GM19099 (cell line): Measurements from ENCODE around the gene BET1L.

Source experiments
- POLR2A ChIP-seq: IDR thresholded peaks from 3 replicates; pipeline ENCODE4 v1.6.1; 2011; ENCODE audit warnings: low read depth; ENCODE audit not compliant: insufficient read length; ENCODE audit errors: extremely low read depth

The BET1L gene

DNA sequence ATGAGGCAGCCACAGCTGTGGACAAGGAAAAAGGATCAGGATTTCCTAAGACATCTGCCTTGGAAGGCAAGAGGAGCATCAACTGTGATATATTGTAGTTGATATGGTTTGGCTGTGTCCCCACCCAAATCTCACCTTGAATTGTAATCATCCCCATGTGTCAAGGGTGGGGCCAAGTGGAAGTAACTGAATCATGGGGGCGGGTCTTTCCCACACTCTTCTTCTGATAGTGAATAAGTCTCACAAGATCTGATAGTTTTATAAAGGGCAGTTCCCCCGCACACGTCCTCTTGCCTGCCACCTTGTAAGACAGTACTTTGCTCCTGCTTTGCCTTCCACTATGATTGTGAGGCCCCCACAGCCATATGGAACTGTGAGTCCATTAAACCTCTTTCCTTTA lies 10.5 kb upstream of the BET1L start:
- TF ChIP-seq POLR2A, result no peak

DNA sequence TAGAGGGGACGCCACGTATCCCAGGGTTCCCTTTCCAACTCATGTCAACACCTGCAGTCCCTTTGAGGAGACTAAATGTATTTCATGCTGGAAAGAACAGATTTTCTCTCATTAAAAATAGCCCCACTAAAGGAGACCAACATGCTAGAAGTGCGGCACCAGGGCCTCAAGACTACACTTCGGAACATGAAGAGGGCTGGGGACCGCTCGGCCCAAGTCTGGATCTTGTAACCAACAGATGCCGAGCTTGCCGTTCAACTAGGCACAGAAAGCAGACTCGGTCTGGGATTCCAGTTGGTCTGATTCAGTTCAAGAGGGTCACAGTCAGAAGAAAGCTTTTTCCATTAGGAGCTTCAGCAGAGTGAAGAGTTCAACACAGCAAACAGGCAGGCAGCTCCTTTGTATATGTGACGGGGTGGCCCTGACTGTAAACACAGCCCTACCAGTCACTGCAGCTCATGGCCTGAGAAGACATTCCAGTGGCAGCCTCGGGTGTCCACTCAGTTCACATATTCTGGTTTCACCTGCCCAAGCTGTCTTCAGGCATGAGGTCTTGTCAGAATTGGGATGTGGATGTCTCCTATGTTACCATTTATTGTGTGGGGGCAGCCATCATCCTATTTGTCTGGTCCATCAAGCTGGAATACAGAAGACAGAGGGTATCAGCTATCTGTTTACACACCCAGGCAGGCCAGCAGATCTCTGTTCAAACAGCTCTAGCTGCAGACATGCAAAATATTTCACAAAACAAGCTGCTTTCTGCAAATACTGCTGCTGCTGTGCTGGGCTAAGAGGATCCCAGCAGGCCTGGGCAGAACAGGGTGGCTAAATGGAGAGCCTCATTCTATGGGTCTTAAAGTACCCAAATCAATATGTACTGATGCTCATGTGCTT lies 9.1 kb upstream of the BET1L start:
- TF ChIP-seq POLR2A, result peak; percentile 6

DNA sequence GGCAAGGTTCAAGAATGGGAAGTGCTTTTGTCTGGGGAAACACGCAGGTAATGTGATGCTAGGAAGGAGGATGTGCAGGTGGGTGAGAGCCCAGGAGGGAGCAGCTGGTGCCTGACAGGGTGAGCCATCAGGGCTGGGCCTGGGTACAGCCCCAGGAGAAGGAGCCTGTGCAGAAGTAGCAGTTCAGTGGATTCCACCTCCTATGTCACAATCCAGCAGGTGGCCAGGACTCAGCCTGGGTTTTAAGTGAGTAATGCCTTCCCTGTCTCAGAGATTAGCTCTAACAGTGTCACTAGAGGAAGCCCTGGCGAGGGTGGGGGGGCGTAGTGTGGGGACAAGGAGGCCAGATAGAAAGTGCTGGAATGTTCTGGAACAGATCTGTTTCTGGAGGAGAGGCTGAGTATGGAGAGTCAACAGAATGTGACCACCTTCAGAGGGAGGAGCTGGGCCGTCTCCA lies 8.4 kb upstream of the BET1L start:
- peak; percentile 13 for TF ChIP-seq POLR2A

DNA sequence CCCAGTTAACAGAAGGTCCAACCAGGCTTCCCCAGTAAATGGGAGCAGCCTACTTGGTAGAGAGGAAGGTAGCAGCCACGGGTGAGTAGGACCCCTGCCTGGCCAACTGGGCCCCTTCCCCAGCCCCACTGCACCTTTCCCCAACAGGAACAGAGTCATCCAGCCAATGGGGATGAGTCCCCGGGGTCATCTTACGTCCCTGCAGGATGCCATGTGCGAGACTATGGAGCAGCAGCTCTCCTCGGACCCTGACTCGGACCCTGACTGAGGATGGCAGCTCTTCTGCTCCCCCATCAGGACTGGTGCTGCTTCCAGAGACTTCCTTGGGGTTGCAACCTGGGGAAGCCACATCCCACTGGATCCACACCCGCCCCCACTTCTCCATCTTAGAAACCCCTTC lies 6.9 kb upstream of the BET1L start:
- TF ChIP-seq POLR2A, result no peak

DNA sequence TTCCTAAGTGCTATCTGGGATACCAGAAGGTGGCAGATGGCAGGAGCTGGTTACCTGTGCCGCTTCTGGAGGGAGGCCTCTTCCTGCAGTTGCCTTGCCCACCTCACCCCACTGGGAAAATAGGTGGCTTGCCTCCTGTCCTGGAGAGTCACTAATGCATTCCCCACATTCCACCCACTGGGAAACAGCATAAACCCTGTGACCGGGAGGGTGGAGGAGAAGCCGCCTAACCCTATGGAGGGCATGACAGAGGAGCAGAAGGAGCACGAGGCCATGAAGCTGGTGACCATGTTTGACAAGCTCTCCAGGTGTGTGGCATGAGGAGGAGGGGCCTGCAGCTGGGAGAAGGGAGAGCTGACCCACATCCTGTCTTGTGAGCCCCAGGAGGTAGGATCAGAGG lies 5.9 kb upstream of the BET1L start:
- TF ChIP-seq POLR2A, result no peak

DNA sequence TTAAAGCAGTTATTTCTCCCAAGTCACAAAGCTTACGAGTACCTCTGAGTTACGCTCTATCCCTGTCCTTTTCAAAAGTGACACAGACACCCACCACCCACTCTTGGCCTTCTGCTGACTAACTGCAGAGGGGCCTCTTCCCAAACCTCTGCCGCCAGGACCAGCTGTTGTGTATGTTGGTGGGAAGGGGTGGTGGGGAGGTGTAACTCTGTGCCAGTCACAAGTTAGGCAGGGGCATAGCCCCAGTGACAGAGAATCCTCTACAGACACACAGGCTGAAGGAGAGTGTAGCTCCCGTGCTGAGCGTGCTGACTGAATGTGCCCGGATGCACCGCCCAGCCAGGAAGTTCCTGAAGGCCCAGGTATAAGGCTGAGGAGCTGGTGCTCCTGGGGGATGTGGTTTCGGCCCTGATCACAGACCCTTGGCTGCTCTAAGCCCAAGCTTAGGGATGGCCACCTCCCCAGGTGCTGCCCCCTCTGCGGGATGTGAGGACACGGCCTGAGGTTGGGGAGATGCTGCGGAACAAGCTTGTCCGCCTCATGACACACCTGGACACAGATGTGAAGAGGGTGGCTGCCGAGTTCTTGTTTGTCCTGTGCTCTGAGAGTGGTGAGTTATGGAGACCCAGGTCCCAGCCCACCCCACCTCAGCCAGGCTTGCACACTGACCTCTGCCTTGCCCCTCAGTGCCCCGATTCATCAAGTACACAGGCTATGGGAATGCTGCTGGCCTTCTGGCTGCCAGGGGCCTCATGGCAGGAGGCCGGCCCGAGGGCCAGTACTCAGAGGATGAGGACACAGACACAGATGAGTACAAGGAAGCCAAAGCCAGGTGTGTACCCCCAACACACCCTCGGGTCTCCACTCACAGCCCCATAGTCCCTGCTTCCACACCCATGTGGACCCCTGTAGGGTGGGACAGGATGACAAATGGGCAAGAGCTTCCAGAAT lies 5.2 kb upstream of the BET1L start:
- no peak for TF ChIP-seq POLR2A

DNA sequence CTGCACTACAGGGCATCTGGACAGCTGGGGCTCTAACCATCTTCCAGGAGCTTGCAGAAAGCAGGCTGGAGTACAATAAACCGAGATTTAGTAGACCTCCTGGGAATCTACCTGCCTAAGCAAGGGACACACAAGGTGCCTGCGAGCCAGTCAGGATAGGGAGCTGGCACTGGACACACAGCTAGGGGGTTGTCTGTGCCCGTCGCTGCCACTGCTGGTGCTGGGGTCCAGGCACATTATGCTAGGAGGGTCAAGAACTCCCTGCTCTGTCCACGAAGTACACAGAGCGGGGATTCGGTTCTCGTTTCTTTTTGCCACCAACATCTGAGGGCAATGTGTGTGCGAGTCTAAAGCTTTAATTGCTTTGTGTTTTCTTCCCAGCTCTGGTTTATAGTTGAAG lies 4.5 kb upstream of the BET1L start:
- no peak for TF ChIP-seq POLR2A

DNA sequence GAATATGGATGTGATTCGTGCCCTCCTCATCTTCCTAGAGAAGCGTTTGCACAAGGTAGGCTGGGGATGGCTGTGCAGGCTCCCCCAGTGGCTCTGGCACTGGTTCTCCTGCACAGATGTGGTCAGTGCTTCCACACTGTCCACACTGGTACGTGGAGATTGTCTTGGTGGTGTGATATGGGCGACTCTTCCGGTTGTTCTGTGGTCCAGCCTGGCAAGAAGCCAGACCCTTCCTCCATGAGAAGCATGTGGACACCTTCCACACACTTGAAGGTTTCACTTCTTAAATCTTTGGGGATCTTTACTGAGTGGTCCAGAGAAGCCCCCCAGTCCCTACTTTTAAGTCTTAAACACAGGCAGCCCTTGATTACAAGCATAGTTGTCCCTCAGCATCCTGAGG lies 4.1 kb upstream of the BET1L start:
- no peak for TF ChIP-seq POLR2A

DNA sequence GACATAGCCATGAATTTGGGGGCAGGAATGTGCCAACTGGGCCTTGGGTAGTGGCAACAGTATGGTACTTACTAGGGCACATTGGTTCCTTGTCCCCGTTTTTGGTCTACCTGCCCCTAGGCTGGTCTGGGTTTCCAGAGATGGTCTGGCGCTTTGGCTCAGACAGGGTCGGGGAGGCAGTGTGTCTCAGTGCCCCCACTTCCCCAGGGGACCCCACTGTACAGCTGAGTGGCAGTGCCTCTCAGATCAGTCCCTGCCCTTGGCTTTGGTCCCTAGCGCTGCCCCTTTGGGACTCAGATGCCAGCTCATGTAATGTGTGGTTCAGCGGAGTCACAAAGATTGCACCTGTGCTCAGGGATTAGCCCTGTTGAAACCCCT lies 3.6 kb upstream of the BET1L start:
- TF ChIP-seq POLR2A, result no peak

DNA sequence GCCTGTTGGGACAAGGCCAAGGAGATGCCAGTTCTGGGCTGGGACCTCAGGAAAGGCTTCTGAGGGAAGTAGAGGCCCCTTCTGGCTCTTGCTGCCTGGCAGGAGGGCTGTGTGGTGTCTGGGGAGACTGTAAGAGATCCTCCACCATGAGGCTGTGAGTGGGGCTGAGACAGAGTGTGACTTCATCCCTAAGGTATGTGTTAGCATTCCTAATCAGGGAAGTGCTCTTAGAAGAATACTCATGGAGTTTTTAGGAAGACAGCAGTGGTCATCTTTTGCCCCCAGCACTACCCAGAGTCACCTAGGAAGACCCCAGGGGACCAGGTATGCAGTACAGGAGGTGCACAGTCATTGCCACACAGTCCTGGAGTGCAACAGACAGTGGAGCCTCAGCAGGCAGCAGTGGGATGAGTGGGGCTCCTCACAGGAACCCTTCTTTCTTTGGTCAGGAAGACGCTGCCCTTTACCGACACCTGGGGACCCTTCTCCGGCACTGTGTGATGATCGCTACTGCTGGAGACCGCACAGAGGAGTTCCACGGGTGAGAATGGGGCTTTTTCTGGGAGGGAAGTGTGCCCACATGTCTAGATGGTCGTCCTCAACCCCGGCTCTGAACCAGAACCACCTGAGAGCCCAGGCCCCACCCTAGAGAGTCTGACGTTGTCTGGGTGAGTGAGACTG lies 3.1 kb upstream of the BET1L start:
- TF ChIP-seq POLR2A, result no peak

DNA sequence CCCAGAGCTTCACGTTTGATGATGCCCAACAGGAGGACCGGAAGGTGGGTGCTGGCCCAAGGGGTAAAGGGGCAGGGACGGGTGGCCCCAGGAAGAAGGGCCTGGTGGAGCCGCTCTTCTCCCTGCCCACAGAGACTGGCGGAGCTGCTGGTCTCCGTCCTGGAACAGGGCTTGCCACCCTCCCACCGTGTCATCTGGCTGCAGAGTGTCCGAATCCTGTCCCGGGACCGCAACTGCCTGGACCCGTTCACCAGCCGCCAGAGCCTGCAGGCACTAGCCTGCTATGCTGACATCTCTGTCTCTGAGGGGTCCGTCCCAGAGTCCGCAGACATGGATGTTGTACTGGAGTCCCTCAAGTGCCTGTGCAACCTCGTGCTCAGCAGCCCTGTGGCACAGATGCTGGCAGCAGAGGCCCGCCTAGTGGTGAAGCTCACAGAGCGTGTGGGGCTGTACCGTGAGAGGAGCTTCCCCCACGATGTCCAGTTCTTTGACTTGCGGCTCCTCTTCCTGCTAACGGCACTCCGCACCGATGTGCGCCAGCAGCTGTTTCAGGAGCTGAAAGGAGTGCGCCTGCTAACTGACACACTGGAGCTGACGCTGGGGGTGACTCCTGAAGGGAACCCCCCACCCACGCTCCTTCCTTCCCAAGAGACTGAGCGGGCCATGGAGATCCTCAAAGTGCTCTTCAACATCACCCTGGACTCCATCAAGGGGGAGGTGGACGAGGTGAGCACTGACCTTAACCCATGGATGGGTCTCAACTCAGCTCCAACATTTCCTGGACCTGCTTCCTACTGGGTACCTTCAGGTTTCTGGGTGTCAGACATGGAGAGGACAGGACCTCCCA lies 2.3 kb upstream of the BET1L start:
- TF ChIP-seq POLR2A, result no peak

DNA sequence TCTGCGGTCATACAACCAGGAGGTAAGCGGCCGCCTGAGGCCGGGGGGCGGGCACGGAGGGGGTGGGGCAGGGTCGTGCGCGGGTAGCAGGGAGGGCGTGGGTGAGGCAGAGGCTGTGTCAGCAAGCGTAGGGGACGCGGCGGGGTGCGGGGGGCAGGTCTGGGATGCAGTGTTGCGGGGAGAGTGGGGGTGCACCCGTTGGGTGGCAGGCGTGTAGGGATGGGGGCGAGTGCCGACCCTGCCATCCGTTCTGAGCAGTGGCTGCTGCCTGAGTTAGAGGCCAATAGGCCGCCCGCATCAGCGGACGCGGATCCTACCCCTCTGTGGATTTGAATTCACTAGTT lies 1.7 kb upstream of the BET1L start:
- TF ChIP-seq POLR2A, result no peak

DNA sequence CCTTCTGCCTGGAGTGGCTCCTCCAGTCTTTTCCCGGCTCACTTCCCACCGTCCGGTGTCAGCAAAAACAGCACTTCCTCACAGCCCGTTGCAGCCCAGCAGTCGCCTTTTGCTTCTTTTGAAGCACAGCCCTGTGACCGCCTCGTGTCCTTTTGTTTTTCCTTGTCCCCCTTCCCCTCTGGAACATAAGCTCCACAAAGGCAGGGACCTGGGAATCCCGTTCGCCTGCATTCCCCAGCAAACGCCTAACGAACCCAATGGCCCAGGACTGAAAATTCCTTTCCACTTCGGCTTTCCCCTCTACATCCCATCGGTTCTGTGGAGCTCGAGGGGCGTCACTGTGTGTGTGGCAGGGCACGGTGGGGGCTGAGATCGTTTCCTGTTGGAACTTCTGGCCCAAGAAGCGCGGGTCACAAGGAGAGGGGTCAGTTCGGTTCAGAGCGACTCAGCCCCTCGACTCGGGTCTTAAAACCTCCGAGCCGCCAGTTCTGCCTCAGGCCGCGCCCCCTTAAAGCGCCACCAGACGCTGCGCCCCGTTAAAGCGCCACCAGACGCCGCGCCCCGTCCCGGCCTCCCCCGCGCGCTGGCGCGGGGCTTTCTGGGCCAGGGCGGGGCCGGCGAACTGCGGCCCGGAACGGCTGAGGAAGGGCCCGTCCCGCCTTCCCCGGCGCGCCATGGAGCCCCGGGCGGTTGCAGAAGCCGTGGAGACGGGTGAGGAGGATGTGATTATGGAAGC lies 1.1 kb upstream of the BET1L start:
- TF ChIP-seq POLR2A, result peak; percentile 83

DNA sequence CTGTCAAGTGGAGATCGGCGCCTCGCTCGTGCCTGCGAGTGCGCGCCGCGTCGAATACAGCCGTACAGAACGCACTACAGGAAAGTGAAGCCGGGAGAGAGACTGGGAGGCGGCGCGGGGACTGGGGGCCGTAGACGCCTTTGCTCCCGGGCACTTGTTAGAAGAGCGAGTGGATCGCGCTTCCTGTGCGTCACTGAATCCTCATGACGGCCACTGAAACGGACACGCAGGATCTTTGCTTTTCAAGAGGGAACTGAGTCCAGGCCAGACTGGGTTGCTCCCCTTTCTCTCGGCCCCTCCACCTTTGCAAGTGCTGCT lies 623 bp upstream of the BET1L start:
- TF ChIP-seq POLR2A, result no peak
